ENCODE measurements around the gene SLC9A3.

The SLC9A3 gene

GRCh38 chr5:502325-503079, 21.7 kb downstream of the SLC9A3 start:
- H3K36me3 ChIP-seq (ENCODE audit: control insufficient read depth, insufficient read depth, low read length), result no peaks in the 10 kb centered on the region
- H3K27me3 ChIP-seq (replicated peaks; ENCODE audit: control insufficient read depth, insufficient read depth, low read length), result no peaks in the 10 kb centered on the region; the same call in 1 of the 2 replicates
- H3K4me3 ChIP-seq (replicated peaks; ENCODE audit: low read depth, low read length), result no peak overlapping the region
- TF ChIP-seq CTCF (IDR thresholded peaks at IDR 0.05; ENCODE audit: insufficient read depth, low read length, poor library complexity, severe bottlenecking), result no peak
- DNase-seq (ENCODE audit: extremely low read depth, insufficient read length), result no peak

GRCh38 chr5:501831-502184, 22.4 kb downstream of the SLC9A3 start:
- Histone ChIP-seq H3K4me3 (replicated peaks; ENCODE audit: low read depth, low read length) (no peak overlapping the region), H3K36me3 (ENCODE audit: control insufficient read depth, insufficient read depth, low read length) (no peaks in the 10 kb centered on the region), H3K27me3 (replicated peaks; ENCODE audit: control insufficient read depth, insufficient read depth, low read length) (no peaks in the 10 kb centered on the region; the same call in 1 of the 2 replicates)
- DNase-seq (ENCODE audit: extremely low read depth, insufficient read length), result no peak
- no peak for TF ChIP-seq CTCF (IDR thresholded peaks at IDR 0.05; ENCODE audit: insufficient read depth, low read length, poor library complexity, severe bottlenecking)

- Histone ChIP-seq H3K36me3 (ENCODE audit: control insufficient read depth, insufficient read depth, low read length) (no peaks in the 10 kb centered on the region), H3K4me3 (replicated peaks; ENCODE audit: low read depth, low read length) (no peak overlapping the region), H3K27me3 (replicated peaks; ENCODE audit: control insufficient read depth, insufficient read depth, low read length) (no peaks in the 10 kb centered on the region; the same call in 1 of the 2 replicates)
- no peak for TF ChIP-seq CTCF (IDR thresholded peaks at IDR 0.05; ENCODE audit: insufficient read depth, low read length, poor library complexity, severe bottlenecking)
- no peak for DNase-seq (ENCODE audit: extremely low read depth, insufficient read length)
These were observed 23.0 kb downstream of the SLC9A3 start for GRCh38 chr5:501105-501830.

- no peak for DNase-seq (ENCODE audit: extremely low read depth, insufficient read length)
- Histone ChIP-seq H3K36me3 (ENCODE audit: control insufficient read depth, insufficient read depth, low read length) (no peaks in the 10 kb centered on the region), H3K4me3 (replicated peaks; ENCODE audit: low read depth, low read length) (no peak overlapping the region), H3K27me3 (replicated peaks; ENCODE audit: control insufficient read depth, insufficient read depth, low read length) (no peaks in the 10 kb centered on the region; the same call in 1 of the 2 replicates)
- no peak for TF ChIP-seq CTCF (IDR thresholded peaks at IDR 0.05; ENCODE audit: insufficient read depth, low read length, poor library complexity, severe bottlenecking)
These were observed 23.8 kb downstream of the SLC9A3 start for GRCh38 chr5:500491-500890.

- no peak for DNase-seq (ENCODE audit: extremely low read depth, insufficient read length)
- H3K27me3 ChIP-seq (replicated peaks; ENCODE audit: control insufficient read depth, insufficient read depth, low read length), result no peaks in the 10 kb centered on the region; the same call in 1 of the 2 replicates
- H3K36me3 ChIP-seq (ENCODE audit: control insufficient read depth, insufficient read depth, low read length), result no peaks in the 10 kb centered on the region
- TF ChIP-seq CTCF (IDR thresholded peaks at IDR 0.05; ENCODE audit: insufficient read depth, low read length, poor library complexity, severe bottlenecking), result no peak
- H3K4me3 ChIP-seq (replicated peaks; ENCODE audit: low read depth, low read length), result no peak overlapping the region
These were observed 24.7 kb downstream of the SLC9A3 start for GRCh38 chr5:499233-500209.

All from GM06990 (cell line).